NCI-H69 (cell line): ENCODE results near the gene GADL1.

Experiments used
- DNase-seq: peaks from one replicate; lab custom pipeline; 2025; lab: John Stamatoyannopoulos, UW

GADL1 gene

GRCh38 chr3:30894521-30895251 is at the start of gene GADL1:
Gene GADL1, minus strand, starts transcription at chr3:30894661. Its CDS starts 47 bp downstream, at chr3:30894614.
- peak; percentile 87 for DNase-seq

- DNase-seq: no peak
These were observed 49.7 kb upstream of the GADL1 start for GRCh38 chr3:30944124-30944523.

GRCh38 chr3:30943206-30943605 is 48.7 kb upstream of the GADL1 start:
- DNase-seq: no peak

- DNase-seq: no peak
These were observed 46.9 kb upstream of the GADL1 start for GRCh38 chr3:30941342-30941741.

GRCh38 chr3:30940740-30941139 is 46.3 kb upstream of the GADL1 start:
- DNase-seq: no peak

- DNase-seq: peak; percentile 83
These were observed 39.7 kb upstream of the GADL1 start for GRCh38 chr3:30934208-30934550.

GRCh38 chr3:30933478-30934207 is 39.2 kb upstream of the GADL1 start:
- DNase-seq: peak; percentile 56

- DNase-seq: no peak
These were observed 38.1 kb upstream of the GADL1 start for GRCh38 chr3:30932513-30933098.

- no peak for DNase-seq
These were observed 30.3 kb upstream of the GADL1 start for GRCh38 chr3:30924763-30925162.

GRCh38 chr3:30919564-30919963 is 25.1 kb upstream of the GADL1 start:
- DNase-seq: no peak

- DNase-seq: peak; percentile 12
These were observed 24.3 kb upstream of the GADL1 start for GRCh38 chr3:30918761-30919160.

- DNase-seq: no peak
These were observed 21.3 kb upstream of the GADL1 start for GRCh38 chr3:30915782-30916181.

GRCh38 chr3:30914696-30915095 is 20.2 kb upstream of the GADL1 start:
- DNase-seq: no peak

- no peak for DNase-seq
These were observed 18.7 kb upstream of the GADL1 start for GRCh38 chr3:30913176-30913575.

GRCh38 chr3:30912301-30912700 is 17.8 kb upstream of the GADL1 start:
- no peak for DNase-seq

- peak; percentile 85 for DNase-seq
These were observed 14.1 kb upstream of the GADL1 start for GRCh38 chr3:30908456-30909037.

- no peak for DNase-seq
These were observed 10.5 kb upstream of the GADL1 start for GRCh38 chr3:30904996-30905395.

- DNase-seq: no peak
These were observed 868 bp upstream of the GADL1 start for GRCh38 chr3:30895329-30895728.

- DNase-seq: peak; percentile 17
These were observed 659 bp downstream of the GADL1 start for GRCh38 chr3:30893678-30894325.

- DNase-seq: peak; percentile 72
These were observed 3.6 kb downstream of the GADL1 start for GRCh38 chr3:30890907-30891306.

- no peak for DNase-seq
These were observed 7.6 kb downstream of the GADL1 start for GRCh38 chr3:30886888-30887287.

- no peak for DNase-seq
These were observed 15.6 kb downstream of the GADL1 start for GRCh38 chr3:30878862-30879261.
